HG02970 (cell line): ENCODE results near the gene CTNNA3.
"Not testable (repeated sequence)": the region's sequence is repeated elsewhere in the genome, so short reads cannot be mapped to it uniquely, and the experiment has no call there.

Experiments
- ATAC-seq: cut with Tn5 transposase; IDR thresholded peaks from one replicate; pipeline ENCODE4 v1.9.1; 2021; ENCODE audit warnings: mild to moderate bottlenecking, moderate library complexity, moderate number of reproducible peaks; ENCODE audit not compliant: unreplicated experiment, low FRiP score

CTNNA3 gene

DNA sequence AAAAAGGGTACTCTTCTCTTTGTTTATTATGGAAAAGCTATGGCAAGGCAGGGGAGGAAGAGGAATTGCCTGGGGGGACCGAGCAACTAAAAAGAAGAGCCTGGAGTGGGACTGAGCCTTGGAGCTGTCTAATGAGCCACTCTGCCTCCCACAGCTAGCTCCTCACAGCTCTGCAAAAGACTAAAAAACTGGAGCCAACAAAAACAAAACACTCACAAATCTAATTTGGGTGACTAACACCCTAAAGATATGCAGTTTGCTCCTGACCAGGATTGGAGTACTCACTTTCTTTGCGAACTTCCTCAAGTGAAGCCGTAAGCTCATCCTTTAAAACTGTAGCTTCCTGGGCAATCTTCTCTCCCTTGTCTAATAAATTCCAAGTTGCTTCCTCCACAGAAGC lies 89.4 kb downstream of the CTNNA3 start:
- ATAC-seq: no peak

DNA sequence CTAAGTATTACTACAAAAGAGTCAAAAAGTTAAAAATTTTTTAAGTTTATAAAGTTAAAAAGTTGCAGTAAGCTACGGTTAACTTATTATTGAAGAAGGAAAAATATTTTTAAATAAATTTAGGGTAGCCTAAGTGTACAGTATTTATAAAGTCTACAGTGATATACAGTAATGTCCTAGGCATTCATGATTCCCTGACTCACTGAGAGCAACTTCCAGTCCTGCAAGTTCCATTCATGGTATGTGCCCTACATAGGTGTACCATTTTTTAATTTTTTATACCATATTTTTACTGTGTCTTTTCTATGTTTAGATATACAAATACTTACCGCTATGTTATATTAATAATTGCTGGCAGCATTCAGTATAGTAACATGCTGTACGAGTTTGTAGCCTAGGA lies 92.3 kb downstream of the CTNNA3 start:
- ATAC-seq: no peak

DNA sequence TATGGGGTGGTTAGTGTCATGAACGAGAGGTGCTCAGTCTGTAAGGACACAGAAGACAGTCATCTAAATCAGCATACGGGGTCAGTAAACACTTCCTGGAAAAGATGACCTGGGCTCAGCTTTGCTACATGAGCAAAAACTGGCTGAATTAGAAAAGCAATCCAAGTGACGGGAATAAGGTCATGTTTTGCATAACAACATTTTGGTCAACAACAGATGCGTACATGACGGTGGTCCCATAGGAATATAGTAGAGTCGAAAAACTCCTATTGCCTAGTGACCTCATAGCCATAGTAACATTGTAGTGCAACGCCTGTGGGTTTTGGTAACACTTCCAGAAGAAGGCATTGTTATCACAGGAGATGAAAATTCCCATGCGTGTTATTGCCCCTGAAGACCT lies 92.9 kb downstream of the CTNNA3 start:
- ATAC-seq: no peak

DNA sequence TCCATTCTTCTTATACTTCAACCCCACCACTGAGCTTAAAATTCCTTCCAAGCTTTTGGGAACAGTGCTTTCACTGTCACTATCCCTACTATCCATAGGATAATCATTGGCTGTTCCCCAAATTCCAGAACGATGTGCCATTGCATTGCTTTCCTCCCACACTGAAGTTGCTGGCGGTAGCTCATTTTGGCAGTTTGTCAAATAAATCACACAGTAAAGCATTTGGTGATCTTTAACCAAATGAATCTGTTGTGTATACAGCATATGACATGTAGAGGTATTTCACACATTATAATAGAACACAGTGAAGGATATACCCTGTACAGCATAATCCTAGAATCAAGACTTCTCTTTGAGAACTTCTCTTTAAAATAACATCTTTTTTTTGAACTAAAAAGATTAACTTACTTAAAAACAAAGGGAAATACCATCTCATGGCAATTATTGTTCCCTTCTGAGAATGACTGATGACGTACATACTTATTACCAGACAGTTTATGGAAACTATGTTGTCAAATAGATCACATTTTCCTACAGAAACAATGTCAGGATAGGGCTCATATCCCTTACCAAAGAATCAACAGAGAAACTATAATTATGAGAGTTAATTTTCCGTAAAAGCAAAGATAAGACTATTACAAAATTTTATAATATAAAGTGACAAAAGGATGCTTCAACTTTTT lies 93.6 kb downstream of the CTNNA3 start:
- no peak for ATAC-seq

DNA sequence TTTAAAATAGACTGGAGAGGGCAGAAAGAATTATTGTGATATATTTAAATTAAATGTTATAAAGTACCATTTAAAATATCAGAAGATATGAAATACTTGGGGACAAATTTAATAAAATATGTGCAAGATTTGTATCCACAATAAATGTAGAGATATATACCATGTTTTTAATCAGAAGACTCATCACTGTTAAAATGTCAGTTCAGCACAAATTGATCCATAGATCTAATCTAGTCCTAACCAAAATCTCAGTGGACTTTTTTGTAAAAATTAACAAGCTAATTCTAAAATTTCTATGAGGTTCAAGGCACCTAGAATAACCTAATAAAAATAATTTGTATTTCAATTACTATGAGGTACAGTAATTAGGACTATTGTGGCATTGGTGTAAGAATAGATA lies 96.4 kb downstream of the CTNNA3 start:
- no peak for ATAC-seq

DNA sequence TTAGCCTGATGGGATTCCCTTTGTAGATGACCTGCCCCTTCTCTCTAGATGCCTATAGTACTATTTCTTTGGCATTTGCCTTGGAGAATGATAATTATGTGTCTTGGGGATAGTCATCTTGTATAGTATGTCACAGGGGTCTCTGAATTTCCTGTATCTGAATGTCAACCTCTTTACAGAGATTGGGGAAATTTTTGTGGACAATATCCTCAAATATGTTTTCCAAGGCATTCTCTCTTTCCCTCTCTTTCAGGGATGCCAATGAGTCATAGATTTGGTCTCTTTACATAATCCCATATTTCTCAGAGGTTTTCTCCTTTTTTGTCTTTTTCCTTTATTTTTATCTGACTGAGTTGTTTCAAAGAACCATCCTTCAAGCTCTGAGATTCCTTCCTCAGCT lies 99.4 kb downstream of the CTNNA3 start:
- no peak for ATAC-seq

DNA sequence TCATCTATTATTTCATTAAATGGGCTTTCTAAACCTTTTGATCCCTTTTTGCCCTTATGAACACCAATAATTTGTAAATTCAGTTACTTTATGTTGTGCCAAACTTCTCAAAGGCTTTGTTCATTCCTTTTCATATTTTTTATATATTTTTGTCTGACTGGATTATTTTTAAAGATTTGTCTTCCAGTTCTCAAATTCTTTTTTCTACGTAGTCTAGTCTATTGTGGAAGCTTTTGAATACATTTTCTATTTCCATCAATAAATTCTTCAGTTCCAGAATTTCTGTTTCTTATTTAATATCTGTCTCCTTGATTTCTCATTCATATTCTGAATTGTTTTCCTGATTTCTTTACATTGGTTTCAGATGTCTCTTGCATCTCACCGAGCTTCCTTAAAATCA lies 108.2 kb downstream of the CTNNA3 start:
- no peak for ATAC-seq

DNA sequence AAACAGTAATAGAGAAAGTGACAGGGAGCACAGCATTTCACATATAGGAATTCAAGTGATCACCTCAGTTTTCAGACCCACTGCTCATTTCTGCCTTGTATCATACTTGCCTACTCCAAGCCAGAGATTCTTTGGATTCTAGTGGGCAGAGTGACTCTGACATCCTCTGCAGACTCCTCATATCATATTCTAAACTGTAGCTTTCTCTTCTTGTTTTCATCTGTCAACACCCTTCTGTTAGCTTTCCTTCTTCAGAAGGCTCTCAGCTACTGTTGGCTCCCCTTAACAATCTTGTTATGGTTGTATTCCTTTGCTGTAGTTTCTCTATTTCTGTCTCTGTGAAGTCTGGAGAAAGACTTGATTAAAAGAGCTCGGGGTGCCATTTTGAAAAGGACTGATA lies 120.5 kb downstream of the CTNNA3 start:
- ATAC-seq: no peak

DNA sequence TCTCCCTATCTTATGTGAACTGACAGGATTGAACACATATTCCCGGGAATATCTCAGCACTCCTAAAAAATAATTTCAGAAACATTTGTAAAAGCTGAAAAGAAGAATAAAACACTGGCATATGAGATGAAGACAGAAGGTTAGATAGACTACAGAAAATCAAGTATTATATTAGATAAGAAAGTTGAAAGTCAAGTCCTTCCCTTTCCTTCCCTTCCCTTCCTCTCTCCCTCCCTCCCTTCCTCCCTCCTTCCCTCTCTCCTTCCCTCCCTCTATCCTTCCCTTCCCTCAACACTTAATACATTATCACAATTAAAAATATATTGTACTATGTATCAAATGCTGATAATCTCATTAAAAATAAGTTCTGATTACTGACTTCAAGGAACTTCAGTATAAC lies 122.5 kb downstream of the CTNNA3 start:
- ATAC-seq: no peak

DNA sequence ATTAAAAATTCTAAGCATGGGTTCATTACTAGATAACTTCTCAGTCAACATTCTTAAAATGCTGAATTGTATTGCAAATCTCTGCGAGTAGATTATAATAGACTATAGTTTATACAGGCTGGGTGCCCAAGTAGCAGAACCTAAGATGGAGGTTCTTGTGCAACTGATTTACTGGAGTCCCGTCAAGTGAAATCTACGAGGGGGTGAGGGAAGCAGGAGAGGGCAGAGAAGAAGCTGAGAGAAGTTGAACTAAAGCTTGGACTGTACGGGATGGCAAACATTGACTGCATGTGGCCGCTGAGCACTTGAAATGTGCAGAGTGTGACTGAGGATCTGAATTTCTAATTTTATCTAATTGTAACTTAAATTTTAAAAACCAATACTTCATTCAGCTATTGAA lies 124.5 kb downstream of the CTNNA3 start:
- no peak for ATAC-seq

DNA sequence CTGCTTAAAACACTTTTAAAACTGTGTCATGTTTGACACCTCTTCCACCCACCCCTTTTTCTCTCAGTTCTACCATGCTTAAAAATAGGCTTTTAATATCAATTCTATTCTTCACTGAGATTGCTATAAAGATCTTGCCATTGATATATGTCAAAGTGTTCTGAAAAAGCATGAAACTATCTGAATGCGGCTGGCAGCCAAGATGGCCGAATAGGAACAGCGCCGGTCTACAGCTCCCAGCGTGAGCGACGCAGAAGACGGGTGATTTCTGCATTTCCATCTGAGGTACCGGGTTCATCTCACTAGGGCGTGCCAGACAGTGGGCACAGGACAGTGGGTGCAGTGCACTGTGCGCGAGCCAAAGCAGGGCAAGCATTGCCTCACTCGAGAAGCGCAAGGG lies 137.7 kb downstream of the CTNNA3 start:
- not testable (repeated sequence) for ATAC-seq

DNA sequence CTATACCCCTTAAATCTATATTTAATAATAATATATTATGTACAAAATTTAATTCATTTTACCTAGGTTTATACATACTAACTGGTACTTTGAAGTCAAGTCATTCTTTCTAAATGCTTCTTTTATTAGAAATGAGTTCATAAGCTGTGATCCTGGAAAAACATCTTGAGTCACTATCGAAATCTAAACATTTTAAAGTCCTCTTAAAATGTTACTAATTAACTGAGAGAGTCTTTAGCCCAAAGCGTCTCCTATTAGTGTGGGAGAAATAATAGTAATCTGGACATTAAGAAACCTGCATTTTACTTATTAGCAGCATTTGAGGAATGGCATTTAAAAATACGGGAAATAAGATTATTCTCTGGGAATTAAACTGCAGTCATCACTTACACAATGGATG lies 142.7 kb downstream of the CTNNA3 start:
- ATAC-seq: no peak

DNA sequence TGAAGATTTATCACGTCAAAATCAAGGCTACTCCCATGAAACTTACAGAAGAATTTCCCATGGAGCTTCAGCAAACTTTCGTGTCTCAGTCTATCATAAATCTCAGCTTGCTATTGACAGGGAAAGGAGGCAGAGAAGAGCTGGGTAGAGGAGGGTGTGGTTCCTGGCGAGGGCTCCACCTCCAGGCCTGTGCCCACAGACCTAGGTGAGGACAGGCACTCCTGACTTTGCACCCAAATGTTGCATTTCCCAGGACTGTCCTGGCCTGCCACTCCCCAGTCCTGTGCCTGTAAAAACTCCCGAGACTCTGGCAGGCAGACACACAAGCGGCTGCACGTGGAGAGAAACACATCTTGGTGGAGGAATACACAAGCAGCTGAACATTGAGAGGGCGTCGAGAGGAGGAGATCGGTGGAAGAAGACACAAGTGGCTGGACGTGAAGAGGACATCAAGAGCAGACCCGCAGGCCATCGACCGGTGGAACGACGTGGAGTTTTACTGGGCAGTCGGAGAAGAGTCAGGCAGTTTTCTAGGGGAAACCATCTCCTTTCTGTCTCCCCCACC lies 145.1 kb downstream of the CTNNA3 start:
- no peak for ATAC-seq

DNA sequence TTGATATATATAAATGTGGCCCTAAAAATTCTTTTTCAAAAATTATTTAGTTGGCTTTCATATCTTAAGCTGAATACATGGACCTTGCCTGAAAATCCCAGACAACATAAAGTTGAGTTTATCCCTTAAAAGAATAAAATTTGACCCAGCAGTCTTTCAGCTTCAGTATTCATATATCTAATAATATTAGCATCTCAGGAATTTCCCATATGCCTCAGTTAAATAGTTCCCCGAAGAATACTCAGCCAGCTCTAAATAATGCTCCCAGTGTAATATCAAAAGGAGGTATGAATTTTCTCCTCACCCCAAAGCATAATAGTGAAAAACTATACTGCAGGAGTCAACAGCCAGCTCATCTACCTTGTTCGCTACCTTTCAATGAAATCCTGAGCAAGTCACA lies 145.9 kb downstream of the CTNNA3 start:
- no peak for ATAC-seq

DNA sequence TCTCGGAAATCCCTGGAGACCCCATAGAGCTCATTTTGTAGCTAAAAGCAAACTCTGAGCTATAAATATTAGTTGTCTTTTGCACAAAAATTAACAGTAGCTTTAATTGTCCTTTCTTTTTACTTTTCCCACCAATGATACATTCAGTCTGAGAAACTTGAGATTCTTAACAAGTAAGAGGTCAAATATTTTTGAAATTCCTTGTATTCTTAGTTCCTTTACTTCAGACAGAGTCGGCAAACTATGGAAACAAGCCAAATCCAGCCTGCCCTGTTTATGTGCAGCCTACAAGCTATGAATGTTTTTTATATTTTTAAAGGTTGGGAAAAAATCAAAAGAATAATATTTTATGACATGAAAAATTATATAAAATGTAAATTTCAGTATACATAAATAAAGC lies 146.6 kb downstream of the CTNNA3 start:
- no peak for ATAC-seq

DNA sequence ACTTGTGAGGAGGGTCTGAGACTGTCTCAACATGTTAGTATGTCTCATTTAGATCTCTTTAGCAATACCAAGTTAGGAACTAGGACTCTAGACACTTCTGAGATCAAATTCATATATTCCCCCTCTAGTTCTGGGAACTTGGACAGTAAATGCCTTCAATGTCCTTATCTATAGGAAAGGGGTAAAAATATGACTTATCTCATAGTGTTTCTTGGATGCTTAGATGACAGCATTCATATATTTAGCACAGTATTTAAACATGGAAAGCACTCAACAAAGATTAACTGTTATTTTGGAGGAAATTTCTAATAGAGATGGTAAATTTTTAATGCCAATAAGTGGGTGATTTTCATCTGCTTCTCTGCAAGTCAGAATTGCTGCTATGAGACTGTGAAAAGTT lies 154.6 kb downstream of the CTNNA3 start:
- ATAC-seq: no peak

DNA sequence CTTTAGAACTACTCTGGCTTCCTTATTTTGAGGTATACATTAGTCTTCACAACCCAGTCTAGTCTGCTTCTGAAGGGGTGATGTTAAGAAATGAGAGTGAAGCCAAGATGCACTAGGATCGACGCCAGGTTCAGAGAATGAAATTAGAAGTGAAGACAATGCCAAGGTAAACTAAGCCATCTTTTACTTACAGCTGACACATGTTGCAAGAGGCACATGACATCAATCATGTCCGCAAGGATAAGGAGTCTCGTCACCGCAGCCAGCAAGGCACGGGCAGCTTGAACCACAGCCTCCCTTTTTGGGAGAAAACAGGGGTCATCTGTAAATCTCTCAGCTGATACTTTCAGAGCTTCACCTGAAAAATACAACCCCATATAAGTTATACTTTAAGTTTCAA lies 156.7 kb downstream of the CTNNA3 start:
- no peak for ATAC-seq

DNA sequence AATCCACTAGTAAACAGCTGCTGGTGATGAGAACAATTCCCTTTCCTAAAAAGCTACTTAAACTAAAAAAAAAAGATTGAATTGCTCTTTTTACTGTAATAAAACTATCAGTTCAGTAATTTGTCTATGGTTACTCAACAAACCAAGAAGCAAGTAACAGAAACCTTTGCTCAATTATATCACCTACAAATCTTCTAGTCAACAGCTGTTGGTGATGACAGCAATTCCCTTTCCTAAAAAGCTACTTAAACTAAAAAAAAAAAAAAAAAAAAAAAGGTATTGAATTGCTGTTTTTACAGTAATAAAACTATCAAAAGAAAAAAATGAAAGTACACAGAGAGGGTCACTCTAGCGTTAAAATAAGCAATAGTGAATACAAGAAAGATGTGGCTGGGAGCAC lies 158.1 kb downstream of the CTNNA3 start:
- ATAC-seq: no peak

DNA sequence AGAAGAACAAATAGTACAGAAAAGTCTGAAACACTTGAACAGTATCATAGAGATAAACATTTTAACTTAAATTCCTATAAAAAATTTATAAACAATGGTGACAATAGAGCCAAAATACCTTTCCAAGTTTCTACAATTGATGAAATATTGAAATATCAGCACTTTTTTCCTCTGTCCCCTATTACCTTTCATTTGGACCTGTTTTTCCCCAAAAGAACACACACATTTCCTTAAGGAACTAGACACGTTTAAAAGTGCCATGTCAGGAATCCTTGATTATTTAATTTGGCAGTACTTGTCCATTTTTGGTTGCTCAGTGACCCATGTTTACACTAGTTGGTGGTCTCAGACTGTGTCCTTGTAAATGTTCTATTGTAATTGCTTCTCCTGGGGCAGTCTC lies 162.6 kb downstream of the CTNNA3 start:
- no peak for ATAC-seq

DNA sequence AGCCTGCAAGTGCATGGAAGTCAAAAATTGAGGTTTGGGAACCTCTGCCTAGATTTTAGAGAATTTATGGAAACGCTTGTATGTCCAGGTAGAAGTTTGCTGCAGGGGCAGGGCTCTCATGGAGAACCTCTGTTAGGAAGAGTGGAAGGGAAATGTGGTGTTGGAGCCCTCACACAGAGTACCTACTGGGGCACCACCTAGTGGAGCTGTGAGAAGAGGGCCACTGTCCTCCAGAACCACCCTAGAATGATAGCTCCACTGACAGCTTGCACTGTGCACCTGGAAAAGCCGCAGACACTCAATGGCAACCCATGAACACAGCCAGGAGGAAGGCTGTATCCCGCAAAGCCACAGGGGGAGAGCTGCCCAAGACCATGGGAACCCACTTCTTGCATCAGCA lies 165.0 kb downstream of the CTNNA3 start:
- ATAC-seq: not testable (repeated sequence)

DNA sequence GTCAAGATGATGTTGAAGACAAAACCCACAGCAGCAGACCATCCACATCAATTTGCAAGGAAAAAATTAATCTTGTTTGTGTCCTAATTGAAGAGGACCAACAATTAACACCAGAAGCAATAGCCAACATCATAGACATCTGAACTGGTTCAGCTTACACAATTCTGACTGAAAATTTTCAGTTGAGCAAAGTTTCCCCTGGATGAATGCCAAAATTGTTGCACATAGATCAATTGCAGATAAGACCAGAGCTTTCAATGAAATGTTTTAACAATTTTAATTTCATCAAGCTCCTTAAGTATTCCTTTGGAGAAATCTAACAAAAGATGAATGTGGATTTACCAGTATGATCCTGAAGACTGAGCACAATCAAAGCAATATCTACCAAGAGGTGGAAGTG lies 168.6 kb downstream of the CTNNA3 start:
- no peak for ATAC-seq

DNA sequence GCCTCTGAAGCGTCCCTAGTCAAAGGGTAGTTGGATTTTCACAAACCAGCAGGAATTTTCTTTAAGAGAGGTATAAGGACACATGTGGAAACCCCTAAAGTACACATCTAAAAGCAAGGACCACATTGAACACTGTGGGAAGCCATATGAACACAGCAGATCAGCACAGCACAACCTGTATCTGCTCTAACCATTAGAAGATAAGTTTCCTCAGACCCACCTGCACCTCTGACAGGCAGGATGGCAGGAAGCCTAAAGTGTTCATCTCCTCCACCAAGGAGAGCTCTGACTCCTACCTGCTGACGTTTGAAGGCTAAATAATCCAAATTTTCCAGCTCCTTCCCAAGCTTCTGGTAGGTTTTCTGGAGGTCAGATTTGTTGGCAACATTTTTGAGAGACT lies 174.4 kb downstream of the CTNNA3 start:
- peak; percentile 15 for ATAC-seq
